HepG2 (cell line): ENCODE results near the gene TEAD3.

Experiments used
- EZH2 ChIP-seq: conservative IDR thresholded peaks from 2 replicates; pipeline ENCODE4 v1.6.1; 2012; ENCODE audit warnings: mild to moderate bottlenecking, low read depth, low read length, moderate library complexity
- RBM22 ChIP-seq: fragments of 200-400 bp; formaldehyde crosslinking; optimal IDR thresholded peaks from 2 replicates; pipeline ENCODE3; 2017; ENCODE audit warnings: mild to moderate bottlenecking, low read length, moderate library complexity
- TF ChIP-seq, protein P1 (sequence below): sonication (generic); formaldehyde crosslinking; IDR thresholded peaks from 2 replicates; pipeline ENCODE4 v1.4.0; 2020; ENCODE audit warnings: missing genetic modification reagents
- TF ChIP-seq, protein P2 (sequence below): sonication (generic); formaldehyde crosslinking; IDR thresholded peaks from 2 replicates; pipeline ENCODE4 v1.5.0; 2020; ENCODE audit warnings: mild to moderate bottlenecking, missing genetic modification reagents, moderate library complexity

DNA sequence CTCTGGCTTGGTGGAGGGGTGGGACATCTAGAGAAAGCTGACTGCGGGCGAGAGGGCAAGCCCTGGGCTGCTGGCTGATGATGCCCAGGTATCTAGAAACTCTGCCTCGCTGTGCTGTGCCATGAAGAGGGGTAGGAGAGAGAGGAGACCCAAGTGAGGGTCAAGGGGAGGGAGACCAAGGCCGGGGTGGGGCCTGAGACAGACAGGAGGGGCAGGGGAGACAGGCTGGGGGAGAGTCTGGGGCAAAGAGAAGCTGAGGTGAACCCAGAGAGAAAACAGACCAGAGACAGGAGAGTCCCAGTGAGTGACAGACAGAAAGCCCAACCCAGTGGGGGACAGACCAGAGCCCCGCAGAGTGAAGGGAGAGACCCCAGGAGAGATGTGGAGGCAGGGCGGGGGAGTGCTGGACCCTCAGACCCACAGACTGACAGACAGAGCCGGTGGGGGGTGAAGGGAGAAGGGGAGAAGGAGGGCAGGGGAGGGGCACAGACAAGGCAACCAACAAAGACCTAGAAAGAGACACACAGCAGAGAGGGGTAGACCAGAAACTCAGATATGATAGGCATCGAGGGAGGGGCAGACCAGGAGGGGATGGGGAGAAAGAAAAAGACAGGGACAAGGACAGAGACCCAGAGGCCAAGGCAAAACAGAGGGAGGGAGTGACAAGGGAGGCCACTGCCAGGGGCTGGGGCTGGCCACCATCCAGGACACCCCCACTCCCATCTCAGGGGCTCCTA lies 5.9 kb downstream of the TEAD3 start:
- TF ChIP-seq, protein P1, sequence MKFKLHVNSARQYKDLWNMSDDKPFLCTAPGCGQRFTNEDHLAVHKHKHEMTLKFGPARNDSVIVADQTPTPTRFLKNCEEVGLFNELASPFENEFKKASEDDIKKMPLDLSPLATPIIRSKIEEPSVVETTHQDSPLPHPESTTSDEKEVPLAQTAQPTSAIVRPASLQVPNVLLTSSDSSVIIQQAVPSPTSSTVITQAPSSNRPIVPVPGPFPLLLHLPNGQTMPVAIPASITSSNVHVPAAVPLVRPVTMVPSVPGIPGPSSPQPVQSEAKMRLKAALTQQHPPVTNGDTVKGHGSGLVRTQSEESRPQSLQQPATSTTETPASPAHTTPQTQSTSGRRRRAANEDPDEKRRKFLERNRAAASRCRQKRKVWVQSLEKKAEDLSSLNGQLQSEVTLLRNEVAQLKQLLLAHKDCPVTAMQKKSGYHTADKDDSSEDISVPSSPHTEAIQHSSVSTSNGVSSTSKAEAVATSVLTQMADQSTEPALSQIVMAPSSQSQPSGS (CRISPR knock-in tag) = no peak
- TF ChIP-seq RBM22 (no peak), EZH2 (no peak)
- TF ChIP-seq, protein P2, sequence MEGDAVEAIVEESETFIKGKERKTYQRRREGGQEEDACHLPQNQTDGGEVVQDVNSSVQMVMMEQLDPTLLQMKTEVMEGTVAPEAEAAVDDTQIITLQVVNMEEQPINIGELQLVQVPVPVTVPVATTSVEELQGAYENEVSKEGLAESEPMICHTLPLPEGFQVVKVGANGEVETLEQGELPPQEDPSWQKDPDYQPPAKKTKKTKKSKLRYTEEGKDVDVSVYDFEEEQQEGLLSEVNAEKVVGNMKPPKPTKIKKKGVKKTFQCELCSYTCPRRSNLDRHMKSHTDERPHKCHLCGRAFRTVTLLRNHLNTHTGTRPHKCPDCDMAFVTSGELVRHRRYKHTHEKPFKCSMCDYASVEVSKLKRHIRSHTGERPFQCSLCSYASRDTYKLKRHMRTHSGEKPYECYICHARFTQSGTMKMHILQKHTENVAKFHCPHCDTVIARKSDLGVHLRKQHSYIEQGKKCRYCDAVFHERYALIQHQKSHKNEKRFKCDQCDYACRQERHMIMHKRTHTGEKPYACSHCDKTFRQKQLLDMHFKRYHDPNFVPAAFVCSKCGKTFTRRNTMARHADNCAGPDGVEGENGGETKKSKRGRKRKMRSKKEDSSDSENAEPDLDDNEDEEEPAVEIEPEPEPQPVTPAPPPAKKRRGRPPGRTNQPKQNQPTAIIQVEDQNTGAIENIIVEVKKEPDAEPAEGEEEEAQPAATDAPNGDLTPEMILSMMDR = no peak
